HG03039 (cell line): ENCODE measurements around the gene TMEM198.

Experiments
- ATAC-seq: cut with Tn5 transposase; IDR thresholded peaks from one replicate; pipeline ENCODE4 v1.9.1; 2021; ENCODE audit warnings: mild to moderate bottlenecking, moderate library complexity; ENCODE audit not compliant: unreplicated experiment

Gene TMEM198

DNA sequence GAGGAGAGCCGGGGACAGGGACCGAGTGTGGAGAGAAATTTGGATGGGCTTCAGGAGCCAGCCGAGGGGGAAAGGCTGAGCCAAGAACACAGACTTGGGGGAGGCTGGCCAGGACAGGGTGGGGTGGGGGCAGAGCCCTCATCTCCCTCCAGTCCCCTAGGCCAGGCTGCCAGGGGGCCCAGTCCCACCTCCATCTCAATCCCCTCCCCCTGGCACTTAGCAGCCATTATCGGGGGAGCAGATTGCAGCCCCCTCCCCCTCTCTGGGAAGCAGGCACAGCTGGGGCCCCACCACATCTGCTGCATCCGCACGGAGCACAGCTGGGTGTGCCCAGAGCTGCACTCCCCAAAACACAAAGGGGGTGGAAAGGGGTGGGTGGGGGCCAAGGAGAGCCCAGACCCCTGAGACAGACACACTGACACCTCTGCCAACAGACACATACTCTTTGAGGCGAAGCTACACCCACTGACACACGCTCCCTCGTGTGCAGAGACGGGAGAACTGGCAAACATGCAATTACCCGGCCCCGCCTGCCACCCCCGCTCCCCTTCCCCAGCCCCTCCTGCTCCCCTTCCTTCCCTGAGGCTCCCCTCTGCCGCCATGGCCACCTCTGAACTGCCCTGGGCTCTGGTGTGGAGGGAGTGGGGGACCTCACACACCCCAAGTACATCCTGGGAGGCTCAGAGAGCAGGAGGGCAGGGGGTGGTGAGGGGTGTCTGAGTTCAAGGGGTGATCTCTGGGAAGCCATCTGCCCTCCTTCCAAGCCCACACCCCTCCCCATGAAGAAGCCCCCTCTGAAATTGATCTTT is 34.7 kb upstream of the TMEM198 start:
- no peak for ATAC-seq

DNA sequence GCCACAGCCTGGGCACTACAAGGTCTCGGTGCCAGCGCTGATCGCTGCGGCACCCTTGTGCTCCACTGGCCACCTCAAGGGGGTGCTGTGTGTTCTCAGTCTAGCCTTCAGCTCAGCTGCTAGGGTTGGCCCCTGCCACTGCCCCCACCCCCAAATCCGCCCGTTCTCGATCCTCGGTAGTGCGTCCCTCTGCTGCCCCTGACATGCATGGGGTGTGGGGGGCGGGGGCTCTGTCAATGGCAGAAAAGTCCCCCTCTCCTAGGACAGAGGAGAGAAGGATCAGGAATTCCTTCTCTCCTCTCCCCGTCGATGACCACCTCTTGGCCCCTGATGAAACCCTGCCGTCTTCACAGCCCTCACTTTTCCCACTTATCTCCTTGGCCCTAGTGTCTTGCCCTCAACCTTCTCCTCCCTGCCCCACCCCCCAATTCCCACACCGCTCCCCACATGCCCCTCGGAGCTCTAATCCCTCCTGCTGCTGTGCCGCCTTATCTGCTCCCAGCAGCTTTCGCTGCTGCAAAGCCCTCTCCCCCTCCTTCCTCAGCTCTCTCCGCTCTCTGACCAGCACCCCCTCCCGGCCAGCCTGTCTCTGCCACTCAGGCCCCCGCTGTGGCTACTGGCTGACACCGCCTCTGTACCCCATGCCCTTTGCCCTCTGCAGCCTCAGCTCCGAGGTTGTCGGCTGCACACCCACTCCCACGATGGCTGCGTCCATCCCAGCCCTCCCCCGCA is 33.9 kb upstream of the TMEM198 start:
- no peak for ATAC-seq

DNA sequence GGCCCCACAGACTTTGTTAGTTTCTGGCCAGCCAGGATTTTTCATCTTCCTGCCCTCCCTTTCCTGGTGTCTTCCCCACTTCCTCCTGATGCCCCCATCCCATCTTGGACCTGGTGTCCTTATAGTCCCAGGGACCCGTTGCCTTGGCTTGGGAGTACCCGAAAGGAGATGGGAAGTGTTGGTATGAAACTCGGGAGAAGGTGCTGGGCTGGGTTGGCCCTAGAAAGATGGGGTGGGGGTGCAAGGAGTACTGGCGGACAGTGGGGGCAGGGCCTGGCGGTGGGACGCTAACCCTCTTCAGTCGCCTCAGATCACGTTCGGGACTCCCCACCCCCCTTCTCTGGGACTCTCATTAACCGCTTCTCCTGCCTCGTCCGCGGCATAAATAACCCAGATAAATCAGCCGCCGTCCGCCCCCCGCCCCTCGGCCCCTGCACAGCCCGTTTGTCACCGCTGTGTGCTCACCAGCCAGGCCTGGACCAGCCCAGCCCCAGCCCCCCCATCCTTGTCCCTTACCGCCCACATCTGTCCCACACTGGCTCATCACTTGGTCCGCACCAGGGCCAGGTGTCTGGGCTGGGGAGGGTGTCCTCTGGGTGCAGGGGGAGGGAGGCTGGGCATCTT is 33.2 kb upstream of the TMEM198 start:
- no peak for ATAC-seq

DNA sequence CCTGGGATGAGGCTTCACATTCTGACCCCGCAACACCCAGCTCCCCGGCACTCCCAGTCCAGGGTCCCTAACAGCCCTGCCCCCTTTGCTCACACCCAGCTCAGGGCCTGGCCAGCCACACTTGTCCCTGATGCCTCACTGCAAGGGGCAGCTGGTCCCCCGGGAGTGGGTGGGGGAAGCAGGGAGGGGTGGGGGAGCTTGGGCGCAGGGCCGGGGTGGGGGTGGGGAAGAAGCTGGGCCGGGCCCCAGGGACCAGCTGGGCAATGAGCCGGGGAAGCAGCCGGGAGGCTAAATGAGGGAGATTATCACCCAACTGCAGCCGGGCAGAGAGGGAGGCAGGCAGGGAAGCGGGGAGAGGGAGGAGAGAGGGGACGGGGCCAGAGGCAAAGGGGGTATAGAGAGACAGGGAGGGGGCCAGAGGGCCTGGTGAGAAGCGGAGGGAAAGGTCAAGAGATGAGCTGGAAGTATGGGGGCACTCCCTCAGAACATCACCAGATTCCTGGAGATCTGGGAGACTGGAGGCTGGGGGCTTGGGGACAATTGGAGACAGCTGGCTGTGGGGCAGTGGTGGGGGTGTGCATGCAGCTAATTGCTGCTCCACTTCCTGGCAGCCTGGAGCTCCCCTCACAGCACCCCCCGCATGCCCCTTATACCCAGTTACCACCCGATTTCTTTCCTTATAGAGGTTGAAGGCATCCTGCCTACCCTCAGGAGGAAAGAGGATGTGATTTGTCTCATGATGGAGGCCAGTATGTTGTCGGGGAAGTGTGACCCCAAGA is 32.1 kb upstream of the TMEM198 start:
- ATAC-seq = no peak

DNA sequence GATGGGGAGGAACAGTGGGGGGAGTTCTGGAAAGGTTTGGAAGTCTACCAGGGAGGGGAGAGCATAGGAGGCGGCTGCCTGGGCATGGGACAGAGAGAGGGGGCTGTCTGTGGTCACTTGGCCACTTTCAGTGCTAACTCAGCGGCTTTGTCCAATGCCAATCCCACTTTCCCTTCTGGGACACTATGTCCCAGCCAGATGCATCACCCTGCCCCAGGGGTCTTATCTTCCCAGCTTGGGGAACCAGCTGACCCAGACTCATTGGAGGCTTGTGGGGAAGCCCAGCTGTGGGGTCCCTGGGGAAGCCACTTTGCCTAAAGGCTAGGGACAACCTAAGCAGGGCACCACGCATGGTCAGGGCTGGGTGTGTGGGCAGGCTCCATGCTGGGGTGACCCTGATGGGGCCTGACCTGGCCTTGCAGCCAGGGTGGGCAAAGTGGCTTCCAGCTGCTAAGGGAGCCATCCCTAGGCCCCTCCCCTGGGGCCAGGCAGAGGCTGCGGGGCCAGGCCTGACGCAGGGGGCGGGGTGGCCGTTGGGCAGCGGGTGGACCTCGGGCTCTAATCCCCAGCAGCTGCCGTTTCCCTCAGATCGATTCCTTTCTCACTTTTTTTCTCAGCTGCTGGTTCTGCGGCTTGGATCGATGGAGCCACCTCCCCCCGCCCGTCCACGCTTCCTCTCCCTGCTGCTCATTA is 31.2 kb upstream of the TMEM198 start:
- no peak for ATAC-seq

DNA sequence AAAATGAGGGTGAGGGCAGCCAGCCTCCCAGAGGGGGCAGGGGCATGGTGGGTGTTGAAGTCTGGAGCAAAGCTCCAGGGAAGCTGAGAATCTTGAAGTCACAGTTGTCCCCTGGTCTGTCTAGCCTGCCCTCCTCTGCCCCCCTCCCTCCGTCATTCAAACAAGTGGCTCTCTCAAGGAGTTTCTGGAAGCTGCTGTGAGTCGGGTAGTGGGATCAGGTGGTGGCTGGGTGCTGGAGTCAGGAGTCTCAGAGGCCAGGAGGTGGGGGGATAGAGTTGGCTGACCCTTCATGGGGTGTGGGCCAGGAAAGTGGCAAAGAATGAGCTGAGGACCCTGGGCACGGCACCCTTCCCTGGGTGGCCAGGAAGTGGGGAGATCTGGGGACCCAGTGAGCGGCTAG is 30.0 kb upstream of the TMEM198 start:
- ATAC-seq = no peak

DNA sequence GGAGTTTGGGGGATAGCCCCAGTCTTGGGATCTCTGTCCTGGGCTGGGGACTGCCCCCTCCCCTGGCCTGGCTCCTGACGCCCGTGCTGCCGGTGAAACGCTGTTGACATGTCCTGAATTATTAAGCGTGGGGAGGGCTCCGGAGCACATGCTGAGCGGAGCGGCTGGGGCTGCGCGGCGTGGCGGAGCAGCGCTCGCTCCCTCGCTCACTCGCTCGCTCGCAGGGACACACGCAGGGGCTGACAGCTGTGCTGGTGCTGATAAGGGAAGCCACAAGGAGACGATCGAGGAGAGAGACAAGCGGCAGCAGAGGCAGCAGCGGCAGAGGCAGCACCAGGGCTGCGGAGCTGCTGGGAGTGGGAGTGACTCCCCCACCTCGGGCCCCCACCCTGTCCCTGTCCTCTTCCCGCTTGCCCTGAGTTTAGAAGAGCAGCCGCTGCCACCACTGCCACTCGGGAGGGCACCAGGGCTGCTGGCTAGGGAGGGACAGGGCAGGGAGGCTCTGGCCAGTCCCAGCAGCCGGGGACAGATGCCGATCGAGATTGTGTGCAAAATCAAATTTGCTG is 29.5 kb upstream of the TMEM198 start, which contains the start of gene ASIC4:
Gene ASIC4 (plus strand): TSS at position 287 of the 566 bp plus-strand sequence. CDS start 243 bp downstream, at position 530.
- no peak for ATAC-seq

DNA sequence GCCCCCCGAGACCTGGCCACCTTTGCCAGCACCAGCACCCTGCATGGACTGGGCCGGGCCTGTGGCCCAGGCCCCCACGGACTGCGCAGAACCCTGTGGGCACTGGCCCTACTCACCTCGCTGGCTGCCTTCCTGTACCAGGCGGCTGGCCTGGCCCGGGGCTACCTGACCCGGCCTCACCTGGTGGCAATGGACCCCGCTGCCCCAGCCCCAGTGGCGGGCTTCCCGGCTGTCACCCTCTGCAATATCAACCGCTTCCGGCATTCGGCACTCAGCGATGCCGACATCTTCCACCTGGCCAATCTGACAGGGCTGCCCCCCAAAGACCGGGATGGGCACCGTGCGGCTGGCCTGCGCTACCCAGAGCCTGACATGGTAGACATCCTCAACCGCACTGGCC is 29.0 kb upstream of the TMEM198 start:
- no peak for ATAC-seq

DNA sequence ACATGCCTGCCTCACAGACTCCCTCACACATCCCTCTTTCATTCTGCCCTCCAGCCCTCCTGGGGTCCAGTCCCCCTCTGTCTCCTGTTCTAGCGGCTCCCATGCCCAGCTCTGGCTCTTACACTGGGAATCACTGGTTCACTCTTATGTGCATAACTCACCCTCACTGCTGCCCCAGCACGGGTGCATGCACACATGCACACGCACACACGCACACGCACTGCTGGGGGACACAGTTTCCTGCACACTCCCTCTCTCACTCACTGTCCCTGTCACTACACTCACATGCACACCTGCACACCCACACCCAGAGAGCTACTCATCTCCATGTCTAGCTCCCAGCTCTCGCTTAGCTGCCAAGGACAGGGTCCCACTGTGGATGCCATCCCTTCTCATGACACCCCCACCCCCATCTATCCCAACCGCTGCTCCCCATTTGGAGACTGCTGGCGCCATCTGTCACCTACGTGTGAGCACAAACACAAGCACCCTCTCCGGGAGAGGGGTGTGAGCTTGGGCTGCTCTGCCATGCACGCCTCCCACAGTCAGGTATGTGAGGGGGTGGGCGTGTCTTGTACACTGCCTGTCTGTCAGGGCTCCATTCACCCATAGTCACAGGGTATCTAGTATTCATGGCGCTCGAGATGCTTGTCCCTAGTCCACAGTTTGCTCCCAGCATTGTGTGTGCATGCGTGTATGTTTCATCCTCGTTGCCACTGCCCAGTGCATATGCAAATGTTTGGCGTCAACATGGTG is 27.8 kb upstream of the TMEM198 start:
- ATAC-seq = no peak

DNA sequence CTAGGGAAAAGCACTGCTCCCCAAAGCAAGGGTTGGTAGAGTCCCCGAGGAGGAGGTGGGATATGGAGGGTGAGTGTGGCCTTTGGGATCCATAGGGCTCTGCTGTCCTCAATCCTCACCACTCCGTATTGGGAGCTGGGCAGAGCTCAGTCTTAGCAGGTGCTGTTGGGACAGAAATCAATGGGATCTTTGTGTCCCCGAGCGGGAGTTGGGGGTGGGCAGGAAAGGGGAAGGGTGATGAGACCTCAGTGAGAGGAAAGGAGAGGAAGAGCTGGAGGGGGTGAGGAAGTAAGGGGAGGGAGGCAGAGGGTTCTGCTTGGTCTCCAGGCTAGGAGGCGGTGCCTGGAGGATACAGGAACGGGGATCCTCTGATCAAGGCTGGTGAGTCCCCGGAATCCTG is 26.9 kb upstream of the TMEM198 start:
- no peak for ATAC-seq

DNA sequence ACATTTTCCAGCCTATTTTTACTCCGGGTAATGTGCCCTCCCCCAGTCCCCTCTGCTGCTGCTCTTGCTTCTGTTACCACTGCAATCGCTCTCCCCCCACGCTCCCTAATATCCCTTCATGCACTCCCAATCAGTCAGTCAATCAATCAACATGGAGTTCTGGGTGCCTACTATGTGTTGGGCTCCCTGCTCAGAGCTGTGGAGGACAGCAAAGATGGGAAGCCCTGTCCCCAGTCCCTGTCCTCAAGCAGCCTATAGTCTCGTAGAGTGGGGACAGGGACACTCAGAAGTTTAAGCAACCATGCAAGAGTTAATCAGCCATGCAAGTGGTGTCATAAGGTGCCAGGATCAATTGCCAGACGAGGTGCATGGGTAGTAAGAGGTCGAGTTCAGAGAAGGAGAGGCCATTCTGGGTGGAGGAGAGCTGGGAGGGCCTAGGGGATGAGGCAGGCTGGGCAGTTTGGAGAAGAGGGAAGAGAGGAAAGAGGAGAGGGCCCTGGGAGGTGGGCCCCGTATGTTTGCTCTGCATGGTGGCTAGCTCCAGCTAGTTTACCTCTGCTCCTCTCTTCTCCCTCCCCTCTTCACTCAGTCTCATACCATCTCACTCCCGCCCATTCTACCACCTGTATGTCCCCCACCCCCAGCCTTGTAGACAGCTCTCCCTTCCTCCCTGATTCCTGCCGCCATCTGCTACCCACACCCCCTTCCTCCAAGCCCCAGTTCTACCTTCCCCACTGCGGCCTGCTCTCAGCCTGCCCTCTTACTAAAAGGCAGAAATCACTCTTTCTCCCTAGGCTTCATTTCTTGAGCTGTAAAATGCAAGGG is 25.7 kb upstream of the TMEM198 start:
- ATAC-seq = no peak

DNA sequence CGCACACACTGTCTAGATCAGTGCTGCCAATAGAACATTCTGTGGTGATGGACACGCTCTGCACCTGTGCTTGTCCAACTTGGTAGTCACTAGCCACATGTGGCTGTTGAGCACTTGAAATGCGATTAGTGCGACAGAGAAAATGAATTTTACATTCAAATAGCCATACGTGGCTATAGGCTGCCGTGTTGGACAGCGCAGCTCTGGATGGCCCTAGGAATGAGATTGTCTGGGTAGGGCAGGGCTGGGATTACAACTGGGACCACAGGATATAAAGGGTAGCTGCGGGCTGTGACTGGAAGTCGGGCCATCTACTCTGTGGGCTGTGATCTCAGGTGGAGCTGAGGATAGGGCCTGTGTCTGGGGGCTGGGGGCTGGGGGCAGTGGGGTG is 24.3 kb upstream of the TMEM198 start:
- ATAC-seq = no peak

DNA sequence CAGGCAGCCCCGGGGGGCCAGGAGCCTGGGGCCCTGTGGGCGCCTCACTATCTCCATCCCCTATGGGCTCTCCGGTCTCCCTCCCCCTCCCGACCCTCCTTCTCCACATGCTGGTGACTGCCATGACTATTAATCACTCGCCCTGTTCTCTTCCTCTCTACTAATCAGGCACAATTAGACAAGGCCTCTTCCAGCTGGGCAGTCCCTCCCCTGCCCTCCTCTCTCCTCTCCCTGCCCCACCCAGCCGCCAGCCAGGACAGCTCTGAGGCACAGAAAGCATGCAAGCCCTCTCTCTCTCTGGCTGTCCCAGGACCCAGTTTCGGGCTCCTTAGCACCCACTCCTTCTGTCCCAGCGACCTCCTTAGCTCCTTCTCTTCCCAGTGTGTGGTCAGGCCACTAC is 23.7 kb upstream of the TMEM198 start:
- ATAC-seq = no peak

DNA sequence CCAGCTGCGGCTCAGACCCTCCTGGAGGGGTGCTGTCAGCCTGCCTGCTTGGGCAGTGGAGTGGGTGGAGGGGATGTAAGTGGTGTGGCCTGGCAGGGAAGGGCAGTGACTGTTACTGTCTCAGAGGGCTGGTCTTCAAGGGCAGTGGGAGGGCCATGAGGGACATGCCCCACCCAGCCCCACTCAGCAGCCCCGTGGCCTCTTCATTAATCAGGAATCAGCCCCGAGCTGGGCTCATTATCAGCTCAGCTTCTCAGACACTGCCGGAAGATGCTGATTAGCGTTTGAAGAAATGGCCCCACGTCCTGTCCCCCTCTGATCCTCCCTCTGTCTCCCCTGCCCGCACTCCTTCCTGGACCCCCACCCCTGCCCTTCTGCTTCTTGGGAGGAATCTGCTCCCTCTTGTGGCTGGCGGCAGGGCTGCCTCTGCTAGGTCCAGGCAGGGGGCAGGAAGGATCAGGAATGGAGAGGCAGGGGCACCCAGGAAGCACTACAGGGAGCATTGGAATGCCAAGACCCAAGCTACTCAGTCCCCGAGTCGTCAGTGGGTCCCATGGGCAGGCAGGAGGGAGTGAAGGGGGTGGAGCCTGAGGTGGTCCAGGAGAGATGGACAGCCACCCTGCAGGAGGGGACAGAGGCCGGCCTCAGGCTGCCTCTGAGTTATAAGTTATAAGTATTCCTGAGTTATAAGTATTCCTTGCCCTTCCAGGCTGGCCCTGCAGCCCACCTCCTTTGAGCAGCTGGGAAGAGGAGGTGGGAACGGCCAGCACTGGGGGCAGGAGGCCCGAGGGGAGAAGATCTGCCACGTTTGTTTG is 22.6 kb upstream of the TMEM198 start:
- no peak for ATAC-seq

DNA sequence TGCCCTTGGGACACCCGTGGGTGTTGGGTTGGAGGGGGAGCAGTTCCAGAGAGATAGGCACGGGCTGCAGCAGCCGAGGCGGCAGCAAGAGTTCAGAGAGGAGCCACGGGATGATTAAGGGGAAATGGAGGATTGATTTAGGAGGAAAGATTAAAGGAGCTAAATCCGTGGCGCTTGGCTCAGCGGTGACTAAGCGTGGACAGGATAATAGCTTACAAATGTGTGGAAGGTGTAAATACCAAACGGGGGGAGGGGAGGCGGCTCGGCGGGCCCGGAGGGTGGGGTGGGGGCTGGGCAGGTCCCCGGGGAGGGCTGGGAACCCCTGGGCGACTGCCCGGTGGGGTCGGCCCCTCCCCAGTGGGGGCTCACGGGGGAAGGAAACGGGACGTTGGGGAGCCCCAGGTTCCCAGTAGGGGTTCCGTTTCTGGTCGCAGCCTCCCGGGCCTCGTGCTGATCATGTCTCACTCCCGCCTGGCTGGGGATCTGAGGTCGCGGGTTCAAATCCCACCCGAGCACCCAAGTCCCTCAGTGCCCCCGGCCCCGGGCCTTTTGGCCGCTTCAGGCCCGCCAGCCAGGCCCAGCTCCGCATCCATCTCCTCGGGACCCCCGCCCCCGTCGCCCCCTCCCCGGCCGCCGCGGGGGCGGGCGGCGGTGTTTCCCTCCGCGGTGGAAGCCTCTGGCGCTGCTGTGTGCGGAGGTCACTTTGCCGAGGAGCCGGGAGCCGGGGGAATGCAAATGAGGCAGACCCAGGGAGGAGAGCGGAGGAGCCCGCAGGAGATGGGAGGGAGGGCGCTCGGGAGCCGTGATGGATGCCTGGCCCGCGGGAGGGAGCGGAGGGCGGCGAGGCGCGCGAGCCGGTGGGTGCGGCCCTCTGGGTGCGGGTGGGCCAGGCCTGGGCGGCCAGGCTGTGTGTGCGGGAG is 21.5 kb upstream of the TMEM198 start:
- ATAC-seq = no peak

DNA sequence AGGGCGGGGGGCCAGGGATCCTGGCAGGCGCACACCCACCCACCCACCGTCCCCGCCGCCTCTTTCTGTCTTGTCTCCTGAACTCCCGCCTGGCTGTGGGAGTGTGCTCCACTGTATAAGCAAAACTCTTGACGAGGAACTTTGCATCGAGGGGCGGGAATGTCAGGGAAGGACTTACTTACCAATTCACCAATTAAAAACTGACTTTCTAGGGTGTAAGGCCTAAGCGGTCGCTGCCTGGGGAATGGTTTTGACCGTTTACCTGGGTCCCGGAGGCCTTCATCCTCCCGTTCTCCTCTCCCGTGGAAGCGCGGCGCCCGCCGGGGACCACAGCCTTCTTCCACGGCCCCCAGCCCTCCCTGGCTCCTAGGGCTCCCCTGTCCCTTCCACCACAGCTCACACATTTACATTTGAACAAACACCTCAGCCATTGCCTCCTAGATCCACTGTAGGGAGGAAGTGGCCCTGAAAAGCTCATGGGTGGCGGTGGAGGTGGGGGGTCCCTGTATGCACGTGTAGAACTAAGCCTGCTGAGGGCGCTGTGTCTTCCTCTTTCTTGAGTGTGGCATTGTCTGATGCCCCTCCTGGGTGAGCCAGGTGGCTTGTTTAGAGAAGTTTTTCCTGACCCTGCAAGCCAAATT is 20.7 kb upstream of the TMEM198 start:
- ATAC-seq = no peak
